HG02870 (cell line): ENCODE data around the gene SYT15.
"Not testable (repeated sequence)": the region's sequence is repeated elsewhere in the genome, so short reads cannot be mapped to it uniquely, and the experiment has no call there.

ENCODE experiments used
- ATAC-seq: cut with Tn5 transposase; IDR thresholded peaks from one replicate; pipeline ENCODE4 v1.9.1; 2021; ENCODE audit warnings: mild to moderate bottlenecking, moderate library complexity; ENCODE audit not compliant: unreplicated experiment

Gene SYT15

GRCh38 chr10:46578474-46579178 lies at the start of gene SYT15:
SYT15 (plus strand) TSS chr10:46579128; CDS start chr10:46579169, 41 bp downstream.
- not testable (repeated sequence) for ATAC-seq

GRCh38 chr10:46529742-46530141 lies 49.2 kb upstream of the SYT15 start:
- not testable (repeated sequence) for ATAC-seq

- ATAC-seq: no peak
These were observed 48.4 kb upstream of the SYT15 start for GRCh38 chr10:46530249-46531186.

- not testable (repeated sequence) for ATAC-seq
These were observed 46.7 kb upstream of the SYT15 start for GRCh38 chr10:46532256-46532655.

- no peak for ATAC-seq
These were observed 44.0 kb upstream of the SYT15 start for GRCh38 chr10:46534828-46535524.

GRCh38 chr10:46536171-46536570 lies 42.8 kb upstream of the SYT15 start:
- no peak for ATAC-seq

- no peak for ATAC-seq
These were observed 42.1 kb upstream of the SYT15 start for GRCh38 chr10:46536781-46537180.

- ATAC-seq: no peak
These were observed 41.6 kb upstream of the SYT15 start for GRCh38 chr10:46537309-46537708.

GRCh38 chr10:46538155-46538554 lies 40.8 kb upstream of the SYT15 start:
- ATAC-seq: no peak

GRCh38 chr10:46538717-46539426 lies 40.1 kb upstream of the SYT15 start:
- ATAC-seq: no peak

GRCh38 chr10:46539596-46540411 lies 39.1 kb upstream of the SYT15 start:
- ATAC-seq: no peak

- no peak for ATAC-seq
These were observed 38.4 kb upstream of the SYT15 start for GRCh38 chr10:46540412-46541016.

GRCh38 chr10:46541017-46541661 lies 37.8 kb upstream of the SYT15 start:
- no peak for ATAC-seq

GRCh38 chr10:46541735-46542566 lies 37.0 kb upstream of the SYT15 start:
- ATAC-seq: no peak

GRCh38 chr10:46542567-46543465 lies 36.1 kb upstream of the SYT15 start:
- no peak for ATAC-seq

GRCh38 chr10:46543466-46544377 lies 35.2 kb upstream of the SYT15 start:
- ATAC-seq: no peak
